ENCODE data around the gene NEDD4.

The NEDD4 gene

GRCh38 chr15:55780292-55780691 lies 213.1 kb downstream of the NEDD4 start:
- DNase-seq (ENCODE audit: low read depth in 2 of 2) = no peak

- no peak for DNase-seq (ENCODE audit: low read depth in 2 of 2)
Observed at GRCh38 chr15:55778932-55779331, 214.5 kb downstream of the NEDD4 start.

Data from fibroblast of skin of left quadriceps (primary cell).